GM19025 (cell line): ENCODE measurements around the gene GRIK1.
"Not testable (repeated sequence)": the region's sequence is repeated elsewhere in the genome, so short reads cannot be mapped to it uniquely, and the experiment has no call there.

ENCODE experiments used
- ATAC-seq: cut with Tn5 transposase; IDR thresholded peaks from one replicate; pipeline ENCODE4 v1.9.1; 2021; ENCODE audit warnings: mild to moderate bottlenecking, low read depth, moderate library complexity; ENCODE audit not compliant: unreplicated experiment

Gene GRIK1

GRCh38 chr21:29627905-29628304, 311.9 kb downstream of the GRIK1 start:
- no peak for ATAC-seq

- no peak for ATAC-seq
These were observed 312.9 kb downstream of the GRIK1 start for GRCh38 chr21:29626801-29627470.

GRCh38 chr21:29625990-29626389, 313.8 kb downstream of the GRIK1 start:
- no peak for ATAC-seq

GRCh38 chr21:29624776-29625175, 315.0 kb downstream of the GRIK1 start:
- no peak for ATAC-seq

GRCh38 chr21:29621525-29621924, 318.3 kb downstream of the GRIK1 start:
- ATAC-seq: no peak

- ATAC-seq: no peak
These were observed 323.5 kb downstream of the GRIK1 start for GRCh38 chr21:29616209-29616751.

- no peak for ATAC-seq
These were observed 325.9 kb downstream of the GRIK1 start for GRCh38 chr21:29613877-29614276.

- no peak for ATAC-seq
These were observed 326.8 kb downstream of the GRIK1 start for GRCh38 chr21:29613021-29613420.

GRCh38 chr21:29610779-29611360, 328.9 kb downstream of the GRIK1 start:
- ATAC-seq: no peak

GRCh38 chr21:29606613-29607012, 333.2 kb downstream of the GRIK1 start:
- ATAC-seq: no peak

GRCh38 chr21:29605219-29605618, 334.6 kb downstream of the GRIK1 start:
- ATAC-seq: not testable (repeated sequence)

GRCh38 chr21:29604076-29604475, 335.7 kb downstream of the GRIK1 start:
- ATAC-seq: no peak

GRCh38 chr21:29601047-29601446, 338.7 kb downstream of the GRIK1 start:
- no peak for ATAC-seq

- ATAC-seq: no peak
These were observed 353.1 kb downstream of the GRIK1 start for GRCh38 chr21:29586696-29587095.

- ATAC-seq: no peak
These were observed 354.3 kb downstream of the GRIK1 start for GRCh38 chr21:29585462-29585861.

- no peak for ATAC-seq
These were observed 356.3 kb downstream of the GRIK1 start for GRCh38 chr21:29583424-29583924.

- no peak for ATAC-seq
These were observed 356.9 kb downstream of the GRIK1 start for GRCh38 chr21:29582855-29583254.

- ATAC-seq: no peak
These were observed 358.4 kb downstream of the GRIK1 start for GRCh38 chr21:29581393-29581792.

- no peak for ATAC-seq
These were observed 359.0 kb downstream of the GRIK1 start for GRCh38 chr21:29580732-29581285.

- no peak for ATAC-seq
These were observed 361.5 kb downstream of the GRIK1 start for GRCh38 chr21:29578306-29578705.

GRCh38 chr21:29571949-29572348, 367.8 kb downstream of the GRIK1 start:
- ATAC-seq: no peak
